ENCODE measurements around the gene SLFN13.
"Not testable (repeated sequence)": the region's sequence is repeated elsewhere in the genome, so short reads cannot be mapped to it uniquely, and the experiment has no call there.

SLFN13 gene

DNA sequence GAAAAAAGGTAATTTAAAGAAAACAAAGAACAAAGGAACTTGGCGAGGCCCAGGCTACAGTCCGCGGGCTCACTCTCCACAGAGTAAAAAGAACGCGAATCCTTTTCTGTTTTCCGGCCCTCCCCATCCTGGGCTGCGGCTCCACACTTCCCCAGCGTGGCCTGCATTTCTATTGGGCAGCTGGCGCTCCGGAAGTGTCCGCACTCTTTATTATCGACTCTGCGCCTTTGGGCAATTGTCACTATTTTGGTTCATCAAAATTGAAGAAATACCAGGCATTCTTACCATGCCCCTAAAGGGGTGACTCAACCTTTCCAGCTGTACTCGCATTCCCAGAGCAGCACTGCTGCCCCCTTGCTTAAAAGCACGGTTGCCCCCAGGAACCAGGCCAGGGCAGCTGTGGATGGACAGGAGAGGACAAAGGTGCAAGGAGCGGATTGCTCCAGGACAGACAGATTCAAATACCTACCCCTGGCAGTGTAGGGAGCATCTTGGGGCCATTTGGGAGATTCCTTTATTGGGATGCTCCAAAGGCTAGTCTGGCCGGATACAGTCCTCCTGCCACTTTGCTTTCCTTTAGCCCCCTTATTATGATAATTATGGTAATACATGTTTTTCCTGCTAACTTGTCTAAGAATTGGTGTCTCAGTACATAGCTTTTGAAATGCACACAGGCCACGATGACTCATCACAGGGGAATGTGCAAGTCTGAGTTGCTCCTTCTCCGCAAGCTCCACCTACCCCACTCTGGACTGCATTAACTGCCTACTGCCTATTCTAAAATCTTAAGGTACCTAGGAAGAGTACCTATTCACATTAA is 15.3 kb downstream of the SLFN13 start:
- peak; percentile 99 for DNase-seq (ENCODE audit: low read depth in 2 of 2)

DNA sequence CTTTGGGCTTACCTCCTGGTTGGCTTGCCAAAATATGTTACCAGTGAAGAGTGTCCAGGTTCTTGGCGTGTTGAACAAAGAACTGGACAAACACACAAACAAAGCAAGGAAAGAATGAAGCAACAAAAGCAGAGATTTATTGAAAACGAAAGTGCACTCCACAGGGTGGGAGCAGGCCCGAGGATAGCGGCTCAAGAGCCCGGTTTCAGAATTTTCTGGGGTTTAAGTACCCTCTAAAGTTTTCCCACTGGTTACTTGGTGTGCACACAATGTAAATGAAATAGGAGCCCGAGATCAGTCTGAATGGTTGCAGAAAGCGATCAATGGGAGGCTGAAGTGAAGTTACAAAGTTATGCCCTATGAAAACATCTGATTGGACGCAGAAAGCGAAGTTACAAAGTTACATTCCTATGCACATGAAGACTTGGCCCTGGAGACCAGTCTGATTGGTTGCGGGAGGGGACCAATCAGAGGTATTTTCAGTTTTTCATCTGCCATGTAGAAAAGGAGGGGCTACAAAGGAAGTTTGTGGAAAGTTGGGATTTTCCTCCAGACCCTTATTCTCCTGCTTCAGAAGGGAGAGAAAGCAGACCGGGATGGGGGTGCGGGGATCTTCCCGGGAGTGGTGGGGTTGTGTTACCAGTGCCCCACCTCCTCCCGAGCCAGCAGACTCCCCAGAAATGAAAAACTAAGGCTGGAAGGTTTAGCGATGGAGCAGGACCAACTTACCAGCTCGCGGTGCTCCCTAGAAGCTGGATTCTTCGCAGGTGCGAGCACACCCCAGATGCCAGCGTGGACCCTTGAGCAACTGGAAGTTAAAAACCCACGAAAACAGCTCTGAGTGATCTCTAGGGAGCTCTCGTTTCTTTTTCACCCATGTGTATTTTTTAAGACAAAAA is 16.1 kb downstream of the SLFN13 start, which contains the start of gene SLFN12:
SLFN12 (minus strand) TSS at position 325 of the 899 bp plus-strand sequence. CDS start 9,472 bp downstream, outside the sequence.
- DNase-seq (ENCODE audit: low read depth in 2 of 2) = peak; percentile 91 to 92

DNA sequence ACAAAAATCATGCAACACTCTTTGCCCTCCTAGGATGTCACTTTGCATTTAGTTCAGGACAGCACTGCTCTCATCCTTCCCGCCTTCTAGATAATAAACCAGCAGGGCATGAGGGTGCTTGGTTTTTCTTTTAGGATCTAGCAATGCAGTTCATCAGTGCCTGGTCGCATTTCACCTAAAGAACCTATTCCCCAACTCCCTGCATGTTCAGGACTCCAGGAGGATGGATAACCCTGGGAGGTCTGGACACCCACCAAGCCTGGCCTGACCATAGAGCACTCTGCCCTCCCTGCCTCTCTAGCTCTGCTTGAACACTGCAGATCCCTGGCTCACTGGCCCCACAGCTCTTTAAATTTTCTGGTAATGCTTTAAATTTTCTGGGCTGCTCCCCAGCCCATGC is 18.9 kb downstream of the SLFN13 start:
- no peak for DNase-seq (ENCODE audit: low read depth in 2 of 2)

DNA sequence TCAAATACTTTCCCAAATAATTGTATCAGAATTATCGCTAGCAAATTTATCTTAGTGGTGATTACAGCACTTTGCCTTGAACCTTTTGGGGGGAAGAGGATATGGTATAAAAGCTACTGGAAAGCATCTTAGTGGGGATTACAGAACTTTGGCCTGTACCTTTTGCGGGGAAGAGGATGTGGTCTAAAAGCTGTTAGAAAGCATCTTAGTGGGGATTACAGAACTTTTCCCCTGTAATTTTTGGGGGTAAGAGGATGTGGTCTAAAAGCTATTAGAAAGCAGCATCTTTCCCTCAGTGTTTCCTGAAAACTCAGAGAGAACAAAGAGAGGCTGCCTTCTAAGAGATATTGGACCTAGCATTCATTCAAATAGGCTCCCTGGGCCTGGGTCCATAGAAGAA is 20.3 kb downstream of the SLFN13 start:
- no peak for DNase-seq (ENCODE audit: low read depth in 2 of 2)

DNA sequence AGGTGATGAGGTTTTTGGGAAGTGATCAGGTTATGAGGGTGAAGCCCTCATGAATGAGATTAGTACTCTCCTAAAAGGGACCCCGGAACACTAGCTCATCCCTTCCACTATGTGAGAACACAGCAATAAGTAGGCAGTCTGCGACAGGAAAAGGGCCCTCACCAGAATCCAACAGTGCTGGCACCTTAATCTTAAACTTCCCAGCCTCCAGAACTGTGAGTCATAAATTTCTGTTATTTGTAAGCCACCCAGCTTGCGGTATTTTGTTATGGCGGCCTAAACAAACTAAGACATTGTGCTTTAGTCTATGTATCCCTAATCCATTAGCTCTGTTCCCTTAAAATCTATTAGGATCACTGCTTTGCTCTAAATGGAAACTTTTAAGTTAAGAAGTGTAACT is 24.8 kb downstream of the SLFN13 start:
- no peak for DNase-seq (ENCODE audit: low read depth in 2 of 2)

DNA sequence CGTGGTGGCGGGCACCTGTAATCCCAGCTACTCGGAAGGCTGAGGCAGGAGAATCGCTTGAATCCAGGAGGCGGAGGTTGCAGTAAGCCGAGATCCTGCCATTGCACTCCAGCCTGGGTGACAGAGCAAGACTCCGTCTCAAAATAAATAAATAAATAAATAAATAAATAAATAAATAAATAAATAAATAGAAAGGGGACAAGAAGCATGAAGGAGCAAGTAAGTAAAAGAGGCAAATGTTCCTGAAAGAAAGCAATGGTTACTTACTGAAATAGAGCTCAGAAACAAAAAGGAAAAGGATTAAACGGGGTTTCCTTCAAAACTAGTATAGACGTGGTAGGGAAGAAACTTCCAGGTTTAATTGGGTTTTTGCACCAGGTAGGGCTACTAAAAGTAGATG is 27.5 kb downstream of the SLFN13 start:
- not testable (repeated sequence) for DNase-seq (ENCODE audit: low read depth in 2 of 2)

DNA sequence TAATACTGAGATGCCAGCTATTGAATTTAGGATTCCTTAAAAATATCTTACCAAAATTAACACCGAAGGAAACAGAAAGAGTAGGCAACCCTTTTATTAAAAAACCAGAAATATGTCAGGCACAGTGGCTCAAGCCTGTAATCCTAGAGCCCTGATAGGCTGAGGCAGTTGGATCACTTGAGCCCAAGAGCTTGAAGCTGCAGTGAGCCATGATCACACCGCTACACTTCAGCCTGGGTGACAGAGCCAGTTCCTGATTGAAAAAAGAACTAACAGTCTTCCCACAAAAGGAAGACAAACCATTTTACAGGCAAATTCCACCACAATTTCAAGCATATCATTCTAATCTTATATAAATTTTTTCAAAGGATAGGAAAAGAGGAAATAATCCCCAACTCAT is 31.9 kb downstream of the SLFN13 start:
- no peak for DNase-seq (ENCODE audit: low read depth in 2 of 2)

DNA sequence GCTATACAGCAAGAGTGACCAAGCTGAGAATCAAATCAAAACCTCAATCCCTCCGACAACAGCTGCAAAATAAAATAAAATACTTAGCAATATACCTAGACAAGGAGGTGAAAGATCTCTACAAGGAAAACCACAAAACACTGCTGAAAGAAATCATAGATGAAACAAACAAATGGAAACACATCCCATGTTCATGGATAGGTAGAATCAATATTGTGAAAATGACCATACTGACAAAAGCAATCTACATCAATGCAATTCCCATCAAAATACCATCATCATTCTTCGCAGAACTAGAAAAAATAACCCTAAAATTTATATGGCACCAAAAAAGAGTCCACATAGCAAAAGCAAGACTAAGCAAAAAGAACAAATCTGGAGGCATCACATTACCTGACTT is 33.9 kb downstream of the SLFN13 start:
- DNase-seq (ENCODE audit: low read depth in 2 of 2) = not testable (repeated sequence)

DNA sequence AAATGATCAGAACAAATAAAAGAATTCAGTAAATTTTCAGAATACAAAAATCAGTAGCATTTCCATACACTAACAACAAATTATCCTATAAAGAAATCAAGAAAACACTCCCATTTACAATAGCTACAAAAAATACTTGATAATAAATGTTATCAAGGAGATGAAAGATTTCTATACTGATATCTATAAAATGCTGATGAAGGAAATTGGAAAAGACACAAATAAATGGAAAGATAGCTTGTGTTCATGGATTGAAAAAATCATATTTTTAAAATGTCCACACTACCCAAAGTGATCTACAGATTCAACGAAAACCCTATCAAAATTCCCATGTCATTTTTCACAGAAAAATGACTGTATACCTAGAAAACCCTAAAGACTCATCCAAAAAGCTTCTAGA is 34.3 kb downstream of the SLFN13 start:
- no peak for DNase-seq (ENCODE audit: low read depth in 2 of 2)

DNA sequence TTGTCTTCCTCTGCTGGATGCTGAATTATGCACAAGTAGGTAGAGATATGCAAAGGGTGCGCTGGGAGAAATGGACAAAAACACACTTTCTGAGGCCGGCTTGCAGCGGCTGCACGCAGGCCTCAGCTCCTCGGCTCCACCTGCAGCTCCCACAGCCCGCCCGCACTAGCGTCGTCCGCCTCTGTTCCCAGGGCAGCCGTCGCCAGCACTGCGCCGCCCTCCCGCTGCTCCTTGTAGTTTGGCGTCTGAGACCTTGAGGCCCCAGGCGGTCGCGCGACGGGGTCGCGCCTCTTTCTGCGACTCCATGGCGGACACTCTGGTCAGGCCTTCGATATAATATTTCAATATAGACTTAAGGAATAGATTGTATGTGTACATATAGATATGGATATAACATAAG is 41.0 kb downstream of the SLFN13 start:
- no peak for DNase-seq (ENCODE audit: low read depth in 2 of 2)

DNA sequence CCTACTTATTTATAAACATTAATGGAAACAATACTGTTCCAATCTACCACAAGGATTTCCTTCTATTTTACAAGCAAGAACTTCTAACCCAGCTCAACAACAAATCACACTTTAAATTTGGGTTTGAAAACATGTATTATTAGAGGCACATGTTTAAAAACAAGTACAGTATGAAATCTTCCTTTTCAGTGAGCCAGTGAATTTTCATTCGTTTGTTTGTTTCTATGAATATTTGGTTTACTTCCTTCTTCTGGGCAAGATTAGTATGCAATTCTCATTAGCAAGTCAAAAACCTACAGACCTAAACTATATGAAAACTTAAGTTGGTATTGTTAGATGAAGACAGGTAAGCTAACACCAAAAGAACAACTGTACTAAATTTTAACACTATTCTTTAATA is 42.0 kb downstream of the SLFN13 start:
- no peak for DNase-seq (ENCODE audit: low read depth in 2 of 2)

DNA sequence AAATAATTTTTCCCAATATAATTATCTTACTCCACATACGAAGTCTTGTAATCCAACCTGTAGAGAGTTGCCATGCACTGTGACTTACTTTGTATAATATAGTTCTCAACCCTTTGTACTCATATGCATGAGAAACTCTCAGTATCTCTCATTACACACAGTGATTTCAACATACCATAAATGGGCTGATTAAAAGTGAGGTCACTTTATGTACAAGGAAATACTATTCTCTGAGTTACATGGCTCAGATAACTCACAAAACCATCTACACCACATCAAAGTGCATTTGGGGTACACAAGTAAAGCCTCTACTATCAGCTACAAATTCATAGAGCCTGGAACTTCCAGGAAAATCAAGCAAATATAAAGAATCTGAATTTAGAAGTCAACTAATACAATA is 44.2 kb downstream of the SLFN13 start:
- DNase-seq (ENCODE audit: low read depth in 2 of 2) = no peak

DNA sequence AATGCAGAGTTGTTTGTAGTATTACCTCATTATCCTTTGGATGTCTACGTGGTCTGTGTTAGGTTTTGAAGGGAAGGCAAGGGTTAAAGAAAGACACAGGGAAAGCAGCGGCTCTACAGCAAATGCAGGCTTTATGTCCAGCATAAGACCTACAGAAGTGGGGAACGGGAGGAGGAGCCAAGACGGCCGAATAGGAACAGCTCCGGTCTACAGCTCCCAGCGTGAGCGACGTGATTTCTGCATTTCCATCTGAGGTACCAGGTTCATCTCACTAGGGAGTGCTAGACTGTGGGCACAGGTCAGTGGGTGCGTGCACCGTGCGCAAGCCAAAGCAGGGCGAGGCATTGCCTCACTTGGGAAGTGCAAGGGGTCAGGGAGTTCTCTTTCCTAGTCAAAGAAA is 54.8 kb downstream of the SLFN13 start:
- not testable (repeated sequence) for DNase-seq (ENCODE audit: low read depth in 2 of 2)

DNA sequence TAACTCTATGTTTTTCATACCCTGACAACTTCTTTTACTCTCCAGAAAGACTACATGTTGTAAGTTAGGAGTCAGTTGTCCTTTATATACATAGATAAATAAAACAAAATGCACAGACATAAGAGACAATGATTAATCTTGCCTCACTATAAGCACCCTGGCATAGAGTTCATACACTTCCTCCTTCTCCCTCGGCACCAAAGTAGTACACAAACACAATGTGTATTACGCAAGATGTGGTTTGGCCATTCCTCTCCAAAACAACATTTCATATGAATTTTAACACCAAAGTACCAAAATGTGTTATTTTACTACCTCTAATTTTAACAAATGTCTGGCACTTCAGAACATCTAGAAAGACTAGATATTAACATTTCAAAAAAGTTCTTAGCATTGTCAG is 57.9 kb downstream of the SLFN13 start:
- DNase-seq (ENCODE audit: low read depth in 2 of 2) = no peak

DNA sequence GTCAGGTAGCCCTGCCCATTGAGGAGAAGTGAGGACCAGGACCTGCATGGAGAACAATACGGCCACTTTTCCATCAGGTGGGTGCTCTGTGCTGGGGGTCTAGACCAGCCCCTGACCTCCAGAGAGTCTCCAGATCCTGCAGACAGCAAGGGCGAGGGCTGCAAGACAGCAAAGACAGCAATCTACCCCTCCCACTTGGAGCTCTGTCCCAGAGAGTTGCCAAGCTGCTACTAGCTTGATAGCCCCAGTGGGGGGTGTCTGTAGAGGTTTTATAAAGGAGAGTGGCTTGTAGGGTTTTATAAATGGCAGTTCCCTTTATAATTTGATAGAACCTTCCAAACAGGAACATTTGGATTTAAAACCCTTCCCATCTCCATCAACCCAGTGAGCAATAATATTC is 58.4 kb downstream of the SLFN13 start:
- DNase-seq (ENCODE audit: low read depth in 2 of 2) = no peak

DNA sequence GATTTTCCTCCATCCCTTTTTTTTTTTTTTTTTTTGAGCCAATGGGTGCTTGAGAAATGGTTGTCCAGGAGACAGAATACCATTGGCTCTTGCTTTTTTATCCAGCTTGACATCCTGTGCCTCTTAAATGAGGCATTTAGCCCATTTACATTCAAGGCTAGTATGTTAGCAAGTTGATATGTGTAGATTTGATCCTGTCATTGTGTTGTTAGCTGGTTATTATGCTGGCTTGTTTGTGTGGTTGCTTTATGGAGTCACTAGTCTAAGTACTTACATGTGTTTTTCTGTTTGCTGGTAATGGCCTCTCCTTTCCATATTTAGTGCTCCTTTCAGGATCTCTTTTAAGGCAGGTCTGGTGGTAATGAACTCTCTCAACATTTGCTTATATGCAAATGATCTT is 61.1 kb downstream of the SLFN13 start:
- no peak for DNase-seq (ENCODE audit: low read depth in 2 of 2)
